ENCODE measurements around the gene MGMT.

DNA sequence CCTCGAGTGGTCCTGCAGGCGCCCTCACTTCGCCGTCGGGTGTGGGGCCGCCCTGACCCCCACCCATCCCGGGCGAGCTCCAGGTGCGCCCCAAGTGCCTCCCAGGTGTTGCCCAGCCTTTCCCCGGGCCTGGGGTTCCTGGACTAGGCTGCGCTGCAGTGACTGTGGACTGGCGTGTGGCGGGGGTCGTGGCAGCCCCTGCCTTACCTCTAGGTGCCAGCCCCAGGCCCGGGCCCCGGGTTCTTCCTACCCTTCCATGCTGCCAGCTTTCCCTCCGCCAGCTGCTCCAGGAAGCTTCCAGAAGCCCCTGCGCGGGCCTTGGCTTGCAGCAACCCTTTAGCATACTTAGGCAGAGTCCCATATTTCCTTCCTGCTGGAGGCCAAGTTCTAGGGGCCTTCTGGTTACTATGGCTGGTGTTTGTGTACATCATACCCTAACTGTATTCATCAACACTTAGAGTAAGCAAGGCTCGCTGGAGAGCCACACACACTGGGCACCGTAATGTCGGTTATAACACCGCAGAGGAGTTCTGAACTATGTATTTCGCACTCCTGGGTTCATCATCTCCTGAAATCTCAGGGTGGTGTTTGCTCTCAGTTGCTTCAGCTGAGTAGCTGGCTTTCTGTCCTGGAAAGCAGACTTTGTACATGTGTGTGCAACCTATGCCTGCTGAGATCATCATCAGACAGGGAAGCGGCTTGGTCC is 471 bp downstream of the MGMT start:
- TF ChIP-seq TEAD4 (IDR thresholded peaks at IDR 0.05; ENCODE audit: borderline replicate concordance, insufficient read depth), result no peak
- TF ChIP-seq, protein P1, sequence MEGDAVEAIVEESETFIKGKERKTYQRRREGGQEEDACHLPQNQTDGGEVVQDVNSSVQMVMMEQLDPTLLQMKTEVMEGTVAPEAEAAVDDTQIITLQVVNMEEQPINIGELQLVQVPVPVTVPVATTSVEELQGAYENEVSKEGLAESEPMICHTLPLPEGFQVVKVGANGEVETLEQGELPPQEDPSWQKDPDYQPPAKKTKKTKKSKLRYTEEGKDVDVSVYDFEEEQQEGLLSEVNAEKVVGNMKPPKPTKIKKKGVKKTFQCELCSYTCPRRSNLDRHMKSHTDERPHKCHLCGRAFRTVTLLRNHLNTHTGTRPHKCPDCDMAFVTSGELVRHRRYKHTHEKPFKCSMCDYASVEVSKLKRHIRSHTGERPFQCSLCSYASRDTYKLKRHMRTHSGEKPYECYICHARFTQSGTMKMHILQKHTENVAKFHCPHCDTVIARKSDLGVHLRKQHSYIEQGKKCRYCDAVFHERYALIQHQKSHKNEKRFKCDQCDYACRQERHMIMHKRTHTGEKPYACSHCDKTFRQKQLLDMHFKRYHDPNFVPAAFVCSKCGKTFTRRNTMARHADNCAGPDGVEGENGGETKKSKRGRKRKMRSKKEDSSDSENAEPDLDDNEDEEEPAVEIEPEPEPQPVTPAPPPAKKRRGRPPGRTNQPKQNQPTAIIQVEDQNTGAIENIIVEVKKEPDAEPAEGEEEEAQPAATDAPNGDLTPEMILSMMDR (IDR thresholded peaks at IDR 0.05), result no peak
- TF ChIP-seq, protein P2, sequence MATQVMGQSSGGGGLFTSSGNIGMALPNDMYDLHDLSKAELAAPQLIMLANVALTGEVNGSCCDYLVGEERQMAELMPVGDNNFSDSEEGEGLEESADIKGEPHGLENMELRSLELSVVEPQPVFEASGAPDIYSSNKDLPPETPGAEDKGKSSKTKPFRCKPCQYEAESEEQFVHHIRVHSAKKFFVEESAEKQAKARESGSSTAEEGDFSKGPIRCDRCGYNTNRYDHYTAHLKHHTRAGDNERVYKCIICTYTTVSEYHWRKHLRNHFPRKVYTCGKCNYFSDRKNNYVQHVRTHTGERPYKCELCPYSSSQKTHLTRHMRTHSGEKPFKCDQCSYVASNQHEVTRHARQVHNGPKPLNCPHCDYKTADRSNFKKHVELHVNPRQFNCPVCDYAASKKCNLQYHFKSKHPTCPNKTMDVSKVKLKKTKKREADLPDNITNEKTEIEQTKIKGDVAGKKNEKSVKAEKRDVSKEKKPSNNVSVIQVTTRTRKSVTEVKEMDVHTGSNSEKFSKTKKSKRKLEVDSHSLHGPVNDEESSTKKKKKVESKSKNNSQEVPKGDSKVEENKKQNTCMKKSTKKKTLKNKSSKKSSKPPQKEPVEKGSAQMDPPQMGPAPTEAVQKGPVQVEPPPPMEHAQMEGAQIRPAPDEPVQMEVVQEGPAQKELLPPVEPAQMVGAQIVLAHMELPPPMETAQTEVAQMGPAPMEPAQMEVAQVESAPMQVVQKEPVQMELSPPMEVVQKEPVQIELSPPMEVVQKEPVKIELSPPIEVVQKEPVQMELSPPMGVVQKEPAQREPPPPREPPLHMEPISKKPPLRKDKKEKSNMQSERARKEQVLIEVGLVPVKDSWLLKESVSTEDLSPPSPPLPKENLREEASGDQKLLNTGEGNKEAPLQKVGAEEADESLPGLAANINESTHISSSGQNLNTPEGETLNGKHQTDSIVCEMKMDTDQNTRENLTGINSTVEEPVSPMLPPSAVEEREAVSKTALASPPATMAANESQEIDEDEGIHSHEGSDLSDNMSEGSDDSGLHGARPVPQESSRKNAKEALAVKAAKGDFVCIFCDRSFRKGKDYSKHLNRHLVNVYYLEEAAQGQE (IDR thresholded peaks at IDR 0.05; ENCODE audit: low read depth, low read length), result no peak
- TF ChIP-seq ELF1 (IDR thresholded peaks at IDR 0.05), result no peak
- TF ChIP-seq POLR2AphosphoS5 (IDR thresholded peaks at IDR 0.05; ENCODE audit: low read depth, low read length), result no peak
- TF ChIP-seq, protein P3, sequence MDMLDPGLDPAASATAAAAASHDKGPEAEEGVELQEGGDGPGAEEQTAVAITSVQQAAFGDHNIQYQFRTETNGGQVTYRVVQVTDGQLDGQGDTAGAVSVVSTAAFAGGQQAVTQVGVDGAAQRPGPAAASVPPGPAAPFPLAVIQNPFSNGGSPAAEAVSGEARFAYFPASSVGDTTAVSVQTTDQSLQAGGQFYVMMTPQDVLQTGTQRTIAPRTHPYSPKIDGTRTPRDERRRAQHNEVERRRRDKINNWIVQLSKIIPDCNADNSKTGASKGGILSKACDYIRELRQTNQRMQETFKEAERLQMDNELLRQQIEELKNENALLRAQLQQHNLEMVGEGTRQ (IDR thresholded peaks at IDR 0.05; ENCODE audit: borderline replicate concordance, low read depth, low read length), result no peak
- no peak for TF ChIP-seq EP300 (IDR thresholded peaks at IDR 0.05; ENCODE audit: borderline replicate concordance in 1 of 2, low read depth in 1 of 2, low read length in 1 of 2)
- TF ChIP-seq, protein P4, sequence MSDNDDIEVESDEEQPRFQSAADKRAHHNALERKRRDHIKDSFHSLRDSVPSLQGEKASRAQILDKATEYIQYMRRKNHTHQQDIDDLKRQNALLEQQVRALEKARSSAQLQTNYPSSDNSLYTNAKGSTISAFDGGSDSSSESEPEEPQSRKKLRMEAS (IDR thresholded peaks at IDR 0.05; ENCODE audit: low read depth), result no peak
- no peak for TF ChIP-seq MEF2A (IDR thresholded peaks at IDR 0.05; ENCODE audit: borderline replicate concordance, low read depth)
- no peak for TF ChIP-seq TAF1 (IDR thresholded peaks at IDR 0.05; ENCODE audit: borderline replicate concordance, low read depth, low read length)

Data from SK-N-SH (cell line).